Stimulated activated naive CD4-positive, alpha-beta T cell (primary cell): ENCODE measurements around the gene RMND1.
A peak's percentile ranks its signal among the peaks of the same experiment; 100 is the strongest.
"Not testable (repeated sequence)": the region's sequence is repeated elsewhere in the genome, so short reads cannot be mapped to it uniquely, and the experiment has no call there.

Source experiments
- DNase-seq, 6 experiments: peaks; one replicate each; lab custom pipeline; 2025; lab: John Stamatoyannopoulos, UW

The RMND1 gene

GRCh38 chr6:151382631-151383030, 69.3 kb downstream of the RMND1 start:
- not testable (repeated sequence) for DNase-seq

GRCh38 chr6:151381722-151382121, 70.2 kb downstream of the RMND1 start:
- no peak for DNase-seq

- DNase-seq: no peak
Observed at GRCh38 chr6:151380848-151381205, 71.1 kb downstream of the RMND1 start.

- DNase-seq: peak in 3 of 6 experiments; percentile 35 to 46 (median 46)
Observed at GRCh38 chr6:151379933-151380847, 71.7 kb downstream of the RMND1 start.

- no peak for DNase-seq
Observed at GRCh38 chr6:151377095-151377494, 74.8 kb downstream of the RMND1 start.

- no peak for DNase-seq
Observed at GRCh38 chr6:151376440-151376839, 75.5 kb downstream of the RMND1 start.

- DNase-seq: no peak
Observed at GRCh38 chr6:151375833-151376232, 76.1 kb downstream of the RMND1 start.

GRCh38 chr6:151374036-151374683, 77.8 kb downstream of the RMND1 start:
- no peak for DNase-seq

GRCh38 chr6:151372164-151372563, 79.8 kb downstream of the RMND1 start:
- DNase-seq: no peak

- no peak for DNase-seq
Observed at GRCh38 chr6:151370509-151371078, 81.3 kb downstream of the RMND1 start.

- DNase-seq: no peak
Observed at GRCh38 chr6:151365233-151365632, 86.7 kb downstream of the RMND1 start.

GRCh38 chr6:151359486-151359885, 92.4 kb downstream of the RMND1 start:
- DNase-seq: no peak

GRCh38 chr6:151358475-151358874, 93.5 kb downstream of the RMND1 start:
- DNase-seq: no peak

- no peak for DNase-seq
Observed at GRCh38 chr6:151357758-151358436, 94.0 kb downstream of the RMND1 start.

GRCh38 chr6:151356983-151357382, 94.9 kb downstream of the RMND1 start:
- DNase-seq: not testable (repeated sequence)
